GM19328 (cell line): ENCODE results near the gene KCNK15.
"Not testable (repeated sequence)": the region's sequence is repeated elsewhere in the genome, so short reads cannot be mapped to it uniquely, and the experiment has no call there.

Experiments
- ATAC-seq: cut with Tn5 transposase; IDR thresholded peaks from one replicate; pipeline ENCODE4 v1.9.1; 2021; ENCODE audit warnings: mild to moderate bottlenecking, moderate library complexity; ENCODE audit not compliant: unreplicated experiment

Gene KCNK15

DNA sequence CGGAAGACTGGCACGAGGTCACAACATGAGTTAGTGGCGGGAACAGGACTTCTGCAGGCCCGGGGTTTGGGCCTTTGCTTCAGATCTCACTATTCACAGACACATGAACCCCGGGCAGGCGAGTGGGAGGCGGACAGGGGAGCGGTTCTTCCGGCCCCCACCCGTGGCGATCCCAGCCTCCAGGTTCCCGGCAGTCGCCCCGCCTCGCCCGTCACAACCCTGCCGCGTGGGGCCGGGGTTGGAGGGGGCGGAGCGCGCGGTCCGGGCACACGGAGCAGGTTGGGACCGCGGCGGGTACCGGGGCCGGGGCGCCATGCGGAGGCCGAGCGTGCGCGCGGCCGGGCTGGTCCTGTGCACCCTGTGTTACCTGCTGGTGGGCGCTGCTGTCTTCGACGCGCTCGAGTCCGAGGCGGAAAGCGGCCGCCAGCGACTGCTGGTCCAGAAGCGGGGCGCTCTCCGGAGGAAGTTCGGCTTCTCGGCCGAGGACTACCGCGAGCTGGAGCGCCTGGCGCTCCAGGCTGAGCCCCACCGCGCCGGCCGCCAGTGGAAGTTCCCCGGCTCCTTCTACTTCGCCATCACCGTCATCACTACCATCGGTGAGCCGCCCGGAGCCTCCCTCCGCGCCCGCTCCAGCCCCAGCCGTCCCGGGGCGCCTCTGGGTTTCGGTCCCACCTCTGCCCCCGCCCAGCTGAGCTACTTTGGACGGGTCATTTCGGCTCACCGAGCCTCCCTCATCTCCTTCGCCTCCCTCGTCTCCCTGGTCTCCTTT, at the start of gene KCNK15:
KCNK15 (plus strand) TSS at position 268 of the 769 bp plus-strand sequence; CDS start at position 314, 46 bp downstream.
- ATAC-seq: no peak

DNA sequence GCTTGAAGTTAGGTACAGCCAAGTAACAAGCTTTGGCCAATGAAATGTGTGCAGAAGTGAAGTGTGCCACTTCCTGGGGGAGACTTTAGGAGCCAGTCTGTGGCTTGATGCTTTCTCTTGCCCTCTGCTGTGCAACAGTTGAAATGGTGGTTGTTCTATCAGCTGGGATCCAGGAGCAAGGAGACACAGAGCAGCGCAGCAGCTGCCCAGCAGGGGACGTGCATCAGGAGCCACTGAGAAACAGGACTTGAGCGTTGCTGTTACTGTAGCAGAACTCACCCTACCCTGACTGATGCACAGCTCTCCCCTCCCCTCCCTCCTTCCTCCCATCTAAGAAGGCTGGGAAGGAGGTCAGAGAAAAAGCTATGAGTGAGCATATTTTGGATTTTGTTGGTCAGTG, 49.4 kb upstream of the KCNK15 start:
- no peak for ATAC-seq

DNA sequence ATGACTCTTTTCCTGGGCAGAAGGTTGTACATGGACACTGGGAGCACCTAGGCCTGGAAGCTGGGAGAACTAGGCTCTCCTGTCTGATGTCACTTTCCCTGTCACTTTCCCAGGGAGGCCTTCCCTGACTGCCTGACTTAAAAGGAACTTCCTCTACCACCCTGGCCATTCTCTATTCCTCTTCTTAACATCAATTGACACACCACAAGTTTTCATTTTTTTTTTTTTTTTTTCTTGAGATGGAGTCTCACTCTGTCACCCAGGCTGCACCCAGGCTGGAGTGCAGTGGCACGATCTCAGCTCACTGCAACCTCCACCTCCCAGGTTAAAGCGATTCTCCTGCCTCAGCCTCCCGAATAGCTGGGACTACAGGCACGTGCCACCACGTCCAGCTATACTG, 48.6 kb upstream of the KCNK15 start:
- not testable (repeated sequence) for ATAC-seq

DNA sequence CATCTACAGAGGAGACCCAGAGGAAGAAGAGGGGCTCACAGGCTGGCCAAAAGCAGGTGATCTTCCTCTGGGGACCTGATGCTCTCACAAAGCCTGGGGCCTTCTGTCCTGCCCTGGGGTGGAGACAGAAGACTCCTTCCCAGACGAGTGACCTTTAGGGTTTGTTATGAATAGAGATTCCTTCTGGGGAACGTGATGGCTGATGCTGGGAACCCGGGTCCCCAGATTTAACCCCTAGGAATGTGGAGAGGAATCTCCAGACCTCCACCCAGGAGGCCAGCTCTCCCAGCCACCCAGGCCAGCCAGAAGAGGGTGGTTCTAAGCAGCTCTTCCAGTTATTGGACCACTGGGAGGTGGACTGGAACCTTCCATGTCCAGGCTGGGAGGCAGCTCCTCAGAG, 47.3 kb upstream of the KCNK15 start:
- ATAC-seq: no peak

DNA sequence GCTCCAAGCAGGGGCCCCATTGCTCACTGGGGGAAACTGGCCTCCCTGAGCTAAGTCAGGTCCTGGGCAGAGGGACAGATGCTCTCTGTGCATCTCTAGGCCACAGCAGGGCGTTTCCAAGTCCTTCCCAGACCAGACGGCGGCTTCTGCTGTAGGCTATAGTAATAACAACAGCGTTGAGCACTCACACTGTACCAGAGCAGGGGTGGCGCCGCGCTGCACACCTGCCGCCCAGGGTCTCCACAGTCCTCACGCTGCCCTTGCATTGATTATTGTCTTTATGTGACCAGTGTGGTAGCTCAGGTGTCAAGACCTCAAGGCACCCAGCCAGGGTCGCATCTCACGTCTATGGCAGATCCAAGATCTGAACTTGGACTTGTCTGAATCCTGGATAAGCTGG, 45.4 kb upstream of the KCNK15 start:
- ATAC-seq: no peak

DNA sequence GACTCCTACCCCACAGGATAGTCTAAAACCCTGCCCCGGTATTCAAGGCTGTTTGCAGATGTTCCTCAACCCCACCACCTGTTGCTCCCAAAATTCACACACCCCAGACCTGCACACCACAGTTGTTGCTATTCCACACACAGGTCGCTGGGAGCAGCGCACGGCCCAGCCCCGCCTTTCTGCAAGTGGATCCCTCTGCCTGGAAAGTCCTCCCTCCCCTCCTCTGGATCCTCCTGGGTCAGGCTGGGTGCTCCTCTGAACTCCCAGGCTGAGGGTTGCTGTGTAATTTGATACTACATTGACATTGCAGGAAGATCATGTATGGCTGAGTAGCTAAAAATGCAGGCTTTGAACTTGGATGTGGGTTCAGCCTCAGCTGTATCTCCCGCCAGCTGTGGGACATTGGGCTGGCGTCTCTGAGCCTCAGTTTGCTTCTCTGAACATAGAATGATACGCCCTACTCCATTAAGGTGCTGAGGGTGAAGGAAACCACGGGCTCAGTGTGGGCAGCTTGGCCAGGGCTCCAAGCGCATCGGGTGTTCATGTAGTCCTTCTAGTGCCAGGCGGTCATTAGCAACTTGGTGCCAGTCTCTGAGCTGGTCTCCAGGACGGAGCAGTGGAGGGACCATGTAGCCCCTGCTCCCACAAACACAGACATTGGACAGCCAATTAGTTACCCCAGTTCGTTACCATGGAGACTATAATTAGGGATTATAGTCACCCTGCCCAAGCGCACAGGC, 44.4 kb upstream of the KCNK15 start:
- ATAC-seq: no peak

DNA sequence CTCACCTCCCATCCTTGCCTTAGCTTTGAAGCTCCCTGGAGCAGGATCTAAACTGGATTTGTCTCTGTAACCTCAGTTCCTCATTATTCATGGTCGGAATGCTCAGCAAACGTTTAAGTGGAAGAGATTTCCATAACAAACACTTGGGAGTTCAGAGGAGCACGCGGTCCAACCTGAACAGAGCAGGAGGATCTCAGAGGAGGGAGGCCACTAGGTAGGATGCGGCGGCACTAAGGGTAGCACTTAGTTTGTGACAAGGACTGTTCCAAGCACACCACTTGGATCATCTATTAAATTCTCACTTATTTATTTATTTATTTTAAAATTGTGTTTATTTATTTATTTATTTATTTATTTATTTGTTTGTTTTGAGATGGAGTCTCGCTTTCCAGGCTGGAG, 43.8 kb upstream of the KCNK15 start:
- ATAC-seq: no peak

DNA sequence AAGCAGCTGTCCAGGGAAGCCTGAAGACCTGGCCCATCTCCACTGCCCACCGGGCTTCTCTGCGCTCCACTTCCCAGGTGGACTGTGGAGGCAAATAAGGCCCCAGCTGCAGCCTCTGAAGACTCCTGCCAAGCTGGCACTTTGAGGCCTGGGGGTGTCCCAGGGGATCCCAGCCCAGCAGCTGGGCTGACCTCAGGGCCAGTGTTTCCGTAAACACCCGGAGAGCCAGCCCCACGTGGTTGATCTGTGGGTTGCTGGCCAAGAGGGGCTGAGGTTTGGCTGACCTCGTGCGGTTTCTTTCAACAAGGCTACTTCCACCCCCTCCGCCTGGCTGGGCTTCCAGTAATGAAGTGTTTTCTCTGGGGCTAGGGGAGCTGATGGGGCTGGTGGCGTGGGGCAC, 42.9 kb upstream of the KCNK15 start:
- ATAC-seq: no peak

DNA sequence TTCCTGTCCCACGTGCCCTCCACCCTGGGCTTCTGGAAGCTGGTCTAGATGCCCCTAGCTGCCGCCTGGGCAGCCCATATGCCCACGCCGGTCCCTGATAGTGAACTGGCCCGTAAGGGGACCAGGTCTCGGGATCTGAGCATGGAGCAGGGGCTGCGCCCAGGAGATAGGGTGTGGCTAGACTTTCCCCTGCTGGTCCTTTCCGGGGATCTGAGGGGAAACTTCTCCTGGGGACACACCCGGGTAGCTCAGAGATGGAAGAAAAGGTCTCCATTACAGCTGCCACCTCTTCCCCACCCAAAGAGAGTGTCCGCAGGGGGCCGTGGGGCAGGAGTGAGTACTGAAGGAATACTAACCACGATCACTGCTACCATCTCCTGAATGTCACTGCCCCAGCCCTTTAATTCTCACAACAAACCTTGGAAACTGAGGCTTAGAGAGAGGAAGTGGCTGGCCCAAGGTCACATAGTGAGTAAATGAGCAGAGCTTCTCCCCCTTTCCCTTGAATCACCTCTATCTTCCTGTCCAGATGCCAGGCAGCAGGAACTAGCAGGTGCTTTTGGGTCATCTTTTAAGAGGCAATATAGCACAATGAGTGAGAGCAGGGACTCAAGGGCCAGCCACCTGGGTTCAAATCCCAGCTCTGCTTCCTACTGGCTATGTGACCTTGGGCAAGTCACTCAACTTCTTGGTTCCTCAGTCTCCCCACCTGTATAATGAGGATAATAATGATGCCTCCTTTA, 42.3 kb upstream of the KCNK15 start:
- no peak for ATAC-seq

DNA sequence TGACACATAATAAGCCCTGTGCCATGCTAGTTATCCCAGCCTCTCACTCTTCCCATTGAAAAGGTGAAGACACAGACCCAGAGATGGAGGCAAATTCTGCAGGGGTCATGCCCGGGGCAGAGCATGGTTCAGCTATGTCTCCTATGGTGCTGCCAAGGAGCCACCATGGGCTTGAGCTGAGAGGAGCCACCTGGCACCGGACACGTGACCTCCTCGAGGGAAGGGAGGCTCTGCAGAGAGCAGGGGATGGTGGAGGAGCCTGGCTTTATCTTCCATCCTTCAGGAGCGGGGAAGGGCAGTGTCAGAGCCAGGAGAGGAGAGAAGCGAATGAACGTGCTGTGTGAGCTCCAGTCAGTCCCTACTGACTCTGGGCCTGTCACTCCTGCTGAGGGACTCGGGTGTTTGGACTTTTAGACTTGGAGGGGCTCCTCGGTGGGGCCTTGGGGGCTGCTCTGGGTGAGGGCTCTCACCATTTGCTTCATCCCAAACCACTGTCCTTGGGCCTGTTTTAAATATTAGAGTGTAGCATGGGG, 41.6 kb upstream of the KCNK15 start:
- no peak for ATAC-seq

DNA sequence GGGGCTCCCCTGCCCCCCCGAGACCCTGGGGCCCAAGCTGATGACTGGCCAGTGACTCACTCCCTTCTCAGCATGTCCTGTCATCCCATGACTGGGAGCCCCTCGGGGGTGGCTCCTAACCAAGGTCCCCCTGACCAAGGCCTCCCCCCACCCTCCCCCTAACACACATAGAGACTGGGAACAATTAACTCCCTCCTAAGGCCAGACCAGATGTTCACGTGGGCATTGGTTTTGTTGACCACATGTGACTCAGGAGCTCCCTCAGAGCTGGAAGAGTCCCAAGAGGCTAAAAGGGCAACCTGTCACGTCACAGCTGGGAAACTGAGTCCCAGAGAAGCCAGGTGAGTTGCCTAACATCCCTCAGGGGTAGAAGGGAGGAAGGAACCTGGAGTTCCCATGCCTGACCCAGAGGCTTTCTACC, 41.1 kb upstream of the KCNK15 start:
- no peak for ATAC-seq

DNA sequence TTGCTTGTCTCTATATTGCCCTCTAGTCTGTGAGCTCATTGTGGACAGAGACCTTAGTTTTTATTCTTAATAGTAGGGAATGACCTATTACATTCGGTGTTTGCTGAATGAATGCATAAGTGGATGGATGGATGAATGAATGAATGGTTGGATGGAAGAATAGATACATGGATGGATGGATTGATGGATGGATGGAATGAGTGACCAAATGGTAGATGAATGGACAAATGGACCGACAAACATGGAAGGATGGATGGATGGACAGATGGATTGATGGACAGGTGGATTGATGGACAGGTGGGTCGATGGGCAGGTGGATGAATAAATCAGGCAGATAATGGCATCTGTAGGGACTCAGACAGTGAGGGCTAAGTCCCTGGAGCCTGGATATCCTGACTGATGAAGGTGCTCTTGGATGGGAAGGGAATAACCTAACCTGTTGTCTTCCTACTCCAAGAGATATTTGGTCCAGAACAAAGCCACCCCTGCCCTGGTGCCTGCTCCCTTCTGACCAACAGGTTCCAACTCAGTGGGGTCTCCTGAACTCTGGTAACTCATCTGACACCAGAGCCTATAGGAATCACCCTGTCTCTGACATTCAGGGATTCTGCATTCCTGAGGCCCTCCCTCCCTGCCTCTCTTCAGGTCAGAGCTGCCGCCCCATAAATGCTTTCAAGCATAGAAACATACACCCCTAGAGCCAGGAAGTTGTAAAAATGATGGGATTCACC, 40.1 kb upstream of the KCNK15 start:
- no peak for ATAC-seq

DNA sequence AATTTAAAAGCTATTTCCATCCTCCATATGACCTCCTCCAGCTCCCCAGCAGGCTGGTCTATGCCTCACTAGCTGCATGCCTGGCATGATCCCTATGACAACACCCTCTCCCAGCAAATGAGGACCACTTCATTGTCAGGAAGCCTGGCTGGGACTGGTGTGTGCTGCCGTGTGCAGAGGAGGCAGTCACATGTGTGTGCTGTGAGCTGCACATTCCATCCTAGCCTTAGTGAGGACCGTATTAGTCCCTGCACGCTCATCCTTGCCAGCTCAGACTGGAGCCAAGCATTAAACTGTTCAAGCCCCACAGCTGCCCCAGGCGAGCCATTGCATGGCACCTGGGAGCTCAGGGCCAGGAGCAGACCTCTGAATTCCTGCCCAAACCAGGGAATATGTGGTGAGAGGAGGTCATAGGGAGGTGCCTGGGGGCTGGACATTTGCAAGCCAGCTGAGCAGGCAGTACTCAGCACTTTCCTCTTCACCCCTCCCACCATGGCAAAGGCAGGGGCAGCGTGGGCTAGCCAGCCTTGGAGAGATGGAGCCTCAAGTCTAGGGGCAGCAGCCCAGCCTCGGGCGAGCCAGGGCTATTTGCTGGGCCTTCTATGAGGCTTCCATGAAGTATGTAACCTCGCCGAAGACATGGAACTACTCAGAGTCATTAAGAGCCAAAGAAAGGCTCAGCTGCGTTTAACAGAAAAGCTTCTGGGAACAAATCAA, 39.2 kb upstream of the KCNK15 start:
- no peak for ATAC-seq

DNA sequence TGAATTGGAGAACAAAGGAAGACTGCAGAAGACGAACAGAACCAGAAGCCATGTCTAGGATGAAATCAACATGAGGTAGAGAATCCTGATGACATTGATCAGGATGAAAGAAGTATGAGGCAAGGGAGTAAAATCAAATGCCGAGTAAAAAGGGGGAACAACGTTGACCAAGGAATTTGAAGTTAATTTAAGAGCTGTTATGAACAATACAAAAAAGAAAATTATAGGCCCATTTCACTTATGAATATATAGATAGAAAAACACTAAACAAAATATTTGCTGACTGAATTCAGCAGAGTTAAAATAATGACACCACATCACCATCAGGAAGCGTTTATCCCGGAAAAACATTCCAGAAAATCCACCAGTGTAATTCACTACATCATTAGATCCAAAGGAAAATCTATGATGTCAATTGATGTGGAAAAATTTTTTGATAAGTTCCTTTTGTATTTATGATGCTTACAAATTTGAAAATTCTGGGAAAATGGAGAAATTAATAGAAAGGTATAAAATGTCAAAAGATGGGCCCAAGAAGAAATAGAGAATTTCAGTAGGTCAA, 38.6 kb upstream of the KCNK15 start:
- no peak for ATAC-seq

DNA sequence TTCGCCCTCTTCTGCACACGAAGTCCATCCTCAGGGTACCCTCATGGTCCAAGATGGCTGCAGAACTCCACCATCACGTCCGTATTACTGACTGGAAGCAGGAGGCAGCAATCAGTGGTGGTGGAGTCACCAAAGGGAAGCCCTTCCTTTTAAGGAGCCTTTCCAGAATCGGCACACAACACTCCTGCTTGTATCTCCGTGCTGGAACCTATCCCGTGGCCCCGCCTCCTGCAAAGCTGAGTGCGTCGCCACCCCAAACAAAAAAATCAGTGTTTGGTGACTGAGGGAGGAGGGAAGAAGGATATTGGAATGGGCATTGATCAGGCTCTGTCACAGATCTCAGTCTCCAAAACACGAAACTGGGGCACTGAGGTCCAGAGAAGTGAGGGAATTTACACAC, 36.3 kb upstream of the KCNK15 start:
- no peak for ATAC-seq

DNA sequence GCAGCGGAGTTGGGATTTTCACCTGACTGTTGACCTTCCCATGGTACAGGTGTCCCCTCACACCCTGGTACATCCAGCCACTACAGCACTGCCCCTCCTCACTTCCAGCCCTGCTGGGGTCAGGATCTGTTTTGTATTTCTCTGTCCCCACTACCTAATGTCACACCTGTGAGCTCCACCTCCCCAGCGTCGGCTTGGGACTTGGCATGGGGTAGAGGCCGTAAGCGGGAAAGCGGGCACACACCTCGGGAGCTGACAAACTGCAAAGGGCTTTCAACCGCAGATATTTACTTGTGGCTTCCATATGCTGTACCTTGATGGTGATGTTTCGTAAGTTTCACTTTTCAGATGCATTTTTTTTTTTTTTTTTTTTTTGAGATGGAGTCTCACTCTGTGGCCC, 35.9 kb upstream of the KCNK15 start:
- no peak for ATAC-seq

DNA sequence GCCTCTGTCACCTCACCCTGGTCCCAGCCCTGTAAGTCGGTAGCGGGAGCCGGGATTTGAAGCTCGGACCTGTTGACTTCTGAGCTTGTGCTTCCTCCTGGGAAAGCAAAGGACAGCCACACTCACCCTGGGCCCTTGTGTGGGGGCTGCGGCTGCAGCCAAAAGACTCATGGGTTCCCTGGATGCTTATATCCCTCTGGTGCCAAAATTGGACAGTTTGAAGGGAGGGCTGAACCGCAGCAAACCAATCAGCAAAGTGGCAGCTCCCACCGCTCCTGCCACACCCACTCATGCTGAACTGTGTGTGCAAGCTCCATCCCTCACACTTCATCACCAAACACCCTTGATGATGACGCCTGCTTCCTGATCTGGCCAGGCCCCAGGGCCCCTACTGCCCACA, 34.4 kb upstream of the KCNK15 start:
- no peak for ATAC-seq

DNA sequence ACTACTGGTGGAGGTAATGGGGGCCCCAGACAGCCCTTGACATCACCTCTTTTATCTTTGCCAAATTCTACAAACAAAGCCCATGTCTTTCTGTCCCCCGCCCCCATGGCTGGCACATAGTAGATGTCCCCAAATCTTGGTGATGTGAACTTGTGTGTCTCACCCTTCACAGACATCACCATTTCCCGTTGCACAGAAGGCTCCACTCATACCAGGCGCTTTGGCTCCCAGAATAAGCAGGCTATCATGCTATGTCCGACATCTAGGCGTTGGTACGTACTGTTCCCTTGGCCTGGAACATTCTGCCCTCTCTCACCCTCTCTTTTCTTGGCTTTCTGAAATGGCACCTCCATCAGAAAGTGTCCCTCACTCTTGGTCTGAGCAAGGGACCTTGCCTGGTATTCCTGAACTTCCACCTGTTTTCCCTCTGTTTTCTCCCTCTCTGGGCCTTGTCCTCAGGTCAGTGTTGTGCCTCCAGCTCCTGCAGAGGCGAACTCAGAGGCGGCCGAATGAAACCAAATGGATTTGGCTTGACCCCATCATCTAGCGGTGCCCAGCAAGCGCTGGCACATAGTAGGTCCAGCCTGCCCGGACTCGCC, 31.5 kb upstream of the KCNK15 start:
- no peak for ATAC-seq

DNA sequence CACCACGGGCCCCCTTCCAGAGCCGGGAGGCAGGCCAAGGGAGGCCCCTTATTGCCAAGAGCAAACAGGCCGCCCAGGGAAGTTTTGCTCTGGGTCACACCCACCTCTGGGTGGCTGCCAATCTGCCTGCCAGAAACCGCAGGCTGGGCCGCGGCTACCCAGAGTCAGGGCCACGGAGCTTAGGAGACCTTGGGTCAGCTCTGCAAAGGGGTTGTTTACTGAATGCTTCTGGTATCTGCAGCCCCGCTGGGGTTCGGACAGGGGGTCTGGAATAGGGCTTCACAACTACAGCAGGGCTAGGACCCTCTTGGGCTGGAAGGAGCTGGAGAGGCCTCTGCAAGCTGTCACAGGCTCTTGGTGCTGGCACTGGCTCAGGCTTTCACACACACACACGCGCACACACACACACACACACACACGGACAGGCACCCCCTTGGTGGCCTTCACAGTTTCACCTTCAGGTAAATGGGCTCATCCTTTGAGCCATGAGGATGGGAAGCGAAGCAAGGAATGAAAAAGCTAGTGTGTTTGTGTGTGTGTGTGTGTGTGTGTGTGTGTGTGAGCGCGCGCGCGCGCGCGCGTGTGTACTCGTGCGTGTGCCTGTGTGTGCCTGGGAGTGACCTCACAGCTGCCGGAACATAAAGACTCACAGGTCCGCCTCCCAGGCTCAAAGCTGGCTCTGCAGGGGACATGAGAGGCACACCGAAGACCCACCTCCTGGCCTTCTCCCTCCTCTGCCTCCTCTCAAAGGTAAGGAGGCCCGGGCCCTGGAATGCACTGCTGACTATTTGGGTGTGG, 30.8 kb upstream of the KCNK15 start, which contains the start of gene CCN5:
CCN5 (plus strand) TSS at position 669 of the 798 bp plus-strand sequence; CDS start at position 691, 22 bp downstream.
- no peak for ATAC-seq
